Endodermal cell (in vitro differentiated cells): ENCODE results near the gene HNRNPDL. TPM values are rescaled to one million over a fixed set of nuclear protein-coding genes. Genes with fewer than 3 reads are reported as not detected.

Experiments used
- DNase-seq: peaks from one replicate; pipeline ENCODE4 v3.0.0-alpha.2; 2017
- H3K27ac ChIP-seq: 2 replicates; pipeline ENCODE4 v1.5.1; 2013; ENCODE audit warnings: mild to moderate bottlenecking, low read depth, low read length, moderate library complexity
- H3K27me3 ChIP-seq: 2 replicates; pipeline ENCODE4 v1.6.1; 2013; ENCODE audit warnings: mild to moderate bottlenecking, low read length, moderate library complexity; ENCODE audit not compliant: insufficient read depth, control insufficient read depth, poor library complexity, severe bottlenecking
- H3K36me3 ChIP-seq: 2 replicates; pipeline ENCODE4 v1.7.0; 2013; ENCODE audit warnings: mild to moderate bottlenecking, low read length, moderate library complexity; ENCODE audit not compliant: control insufficient read depth, insufficient read depth
- H3K4me1 ChIP-seq: one replicate; pipeline ENCODE4 v1.7.0; 2013; ENCODE audit warnings: low read length; ENCODE audit not compliant: control insufficient read depth, insufficient read depth
- H3K4me3 ChIP-seq: 2 replicates; pipeline ENCODE4 v1.5.1; 2013; ENCODE audit warnings: mild to moderate bottlenecking, low read length, moderate library complexity
- H3K9ac ChIP-seq: 2 replicates; pipeline ENCODE4 v1.6.1; 2013; ENCODE audit warnings: mild to moderate bottlenecking, low read length, moderate library complexity; ENCODE audit not compliant: poor library complexity, severe bottlenecking; ENCODE audit errors: extremely low read depth
- H3K9me3 ChIP-seq: 2 replicates; pipeline ENCODE4 v1.6.1; 2013; ENCODE audit warnings: mild to moderate bottlenecking, low read length, moderate library complexity; ENCODE audit not compliant: control insufficient read depth
- H3K27ac Mint-ChIP-seq: 2 replicates; pipeline ENCODE4 v1.8.0; 2020; ENCODE audit warnings: mixed read lengths
- H3K27me3 Mint-ChIP-seq: 2 replicates; pipeline ENCODE4 v1.8.0; 2021; ENCODE audit warnings: mild to moderate bottlenecking, mixed read lengths; ENCODE audit not compliant: insufficient read depth
- H3K36me3 Mint-ChIP-seq: 2 replicates; pipeline ENCODE4 v1.8.0; 2020; ENCODE audit warnings: low read depth, mixed read lengths
- H3K4me1 Mint-ChIP-seq: 2 replicates; pipeline ENCODE4 v1.8.0; 2020; ENCODE audit warnings: mixed read lengths
- H3K4me3 Mint-ChIP-seq: 2 replicates; pipeline ENCODE4 v1.8.0; 2020; ENCODE audit warnings: mild to moderate bottlenecking, moderate library complexity, mixed read lengths
- H3K9me3 Mint-ChIP-seq: 2 replicates; pipeline ENCODE4 v1.8.0; 2020; ENCODE audit warnings: mild to moderate bottlenecking, mixed read lengths
- CTCF ChIP-seq: fragments of 200-600 bp; sonication (generic); conservative IDR thresholded peaks from 2 replicates; pipeline ENCODE4 v1.5.0; 2021; ENCODE audit warnings: antibody characterized with exemption, mild to moderate bottlenecking
- WGBS, 2 experiments: methylation state at CpG; one replicate each; pipeline versions ENCODE4 v1.1.5 to v1.1.7; 2013; ENCODE audit warnings: missing lambda C conversion rate in 2 of 2, mixed read lengths in 1 of 2; ENCODE audit not compliant: insufficient coverage in 1 of 2, insufficient read length in 1 of 2; 5-methylcytosine and 5-hydroxymethylcytosine counted together
- total RNA-seq, 2 donors: library from RNA; stranded (reverse); fragmentation: NEBNext Ultra II Directional in 1 of 2; extraction: Animal tissue kit (Norgen Biotek cat#: 25700) in 1 of 2; gene quantifications; 2 replicates in 1 of 2; 3 replicates in 1 of 2; pipeline ENCODE4 v1.2.1, GENCODE V29; 2021

HNRNPDL gene
- total RNA-seq, 2 donors from 2014 or later, result 368 to 383 TPM

GRCh38 chr4:82458729-82459128 is 28.5 kb upstream of the HNRNPDL start:
- peak; percentile 46 for DNase-seq
- no peak for TF ChIP-seq CTCF
- no peak overlapping the region for H3K27ac ChIP-seq
- no peak overlapping the region for H3K4me3 ChIP-seq
- peaks cover 84% of the 10 kb centered on the region for H3K36me3 ChIP-seq
- no peaks in the 10 kb centered on the region for H3K9me3 ChIP-seq
- H3K27me3 ChIP-seq, result no peaks in the 10 kb centered on the region
- no peak overlapping the region for H3K4me3 Mint-ChIP-seq
- no peaks in the 10 kb centered on the region for H3K9me3 Mint-ChIP-seq
- H3K4me1 ChIP-seq, result peaks cover 10% of the 10 kb centered on the region
- no peak overlapping the region for H3K9ac ChIP-seq
- WGBS, 2 experiments, result 85 to 89% methylated on average over 2 of the region's 2 CpGs
- H3K27ac Mint-ChIP-seq, result peak overlapping the region; percentile 77
- no peaks in the 10 kb centered on the region for H3K27me3 Mint-ChIP-seq
- H3K36me3 Mint-ChIP-seq, result peaks cover 50% of the 10 kb centered on the region
- H3K4me1 Mint-ChIP-seq, result peaks cover 3% of the 10 kb centered on the region

DNA sequence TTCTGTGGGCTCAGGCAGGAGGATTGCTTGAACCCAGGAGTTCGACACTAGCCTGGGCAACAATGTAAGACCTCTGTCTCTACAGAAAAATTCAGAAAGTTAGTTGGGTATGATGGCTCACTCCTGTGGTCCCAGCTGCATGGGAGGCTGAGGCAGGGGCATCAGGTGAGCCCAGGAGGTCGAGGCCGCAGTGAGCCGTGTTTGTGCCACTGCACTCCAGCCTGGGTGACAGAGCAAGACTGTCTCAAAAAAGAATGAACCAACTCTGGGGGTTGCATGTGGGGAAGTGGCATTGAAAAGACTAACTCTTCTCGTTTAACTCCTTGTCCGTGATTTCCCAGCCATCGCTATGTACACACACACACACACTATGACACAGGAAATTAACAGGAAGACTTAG is 27.0 kb upstream of the HNRNPDL start:
- no peak for TF ChIP-seq CTCF
- no peak overlapping the region for H3K4me3 Mint-ChIP-seq
- peaks cover 10% of the 10 kb centered on the region for H3K4me1 Mint-ChIP-seq
- whole genome bisulfite sequencing, 2 experiments, result 94 to 98% methylated on average over 4 to 7 of the region's 7 CpGs
- Histone ChIP-seq H3K36me3 (peaks cover 84% of the 10 kb centered on the region), H3K9ac (no peak overlapping the region), H3K27ac (no peak overlapping the region), H3K4me1 (peaks cover 17% of the 10 kb centered on the region), H3K27me3 (no peaks in the 10 kb centered on the region), H3K9me3 (peaks cover 4% of the 10 kb centered on the region), H3K4me3 (no peak overlapping the region)
- H3K27me3 Mint-ChIP-seq, result no peaks in the 10 kb centered on the region
- peaks cover 57% of the 10 kb centered on the region for H3K36me3 Mint-ChIP-seq
- H3K9me3 Mint-ChIP-seq, result no peaks in the 10 kb centered on the region
- H3K27ac Mint-ChIP-seq, result peak overlapping the region; percentile 37
- DNase-seq, result peak; percentile 15

DNA sequence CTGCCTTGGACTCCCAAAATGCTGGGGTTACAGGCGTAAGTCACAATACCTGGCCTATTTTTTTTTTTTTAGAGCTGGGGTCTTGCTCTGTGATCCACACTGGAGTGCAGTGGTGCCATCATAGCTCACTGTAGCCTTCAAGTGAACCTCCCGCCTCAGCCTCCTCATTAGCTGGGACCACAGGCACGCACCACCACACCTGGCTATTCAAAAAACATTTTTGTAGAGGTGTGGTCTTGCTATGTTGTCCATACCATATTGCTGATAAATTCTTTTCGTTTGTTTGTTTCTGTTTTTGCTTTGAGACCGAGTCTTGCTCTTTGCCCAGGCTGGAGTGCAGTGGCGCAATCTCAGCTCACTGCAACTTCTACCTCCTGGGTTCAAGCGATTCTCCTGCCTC is 21.8 kb upstream of the HNRNPDL start:
- Histone ChIP-seq H3K27ac (no peak overlapping the region), H3K27me3 (no peaks in the 10 kb centered on the region), H3K4me1 (peaks cover 9% of the 10 kb centered on the region), H3K4me3 (no peak overlapping the region), H3K36me3 (peaks cover 88% of the 10 kb centered on the region), H3K9ac (no peak overlapping the region), H3K9me3 (peaks cover 13% of the 10 kb centered on the region)
- Mint-ChIP-seq H3K9me3 (no peaks in the 10 kb centered on the region), H3K4me3 (no peak overlapping the region), H3K36me3 (peaks cover 79% of the 10 kb centered on the region), H3K4me1 (peaks cover 6% of the 10 kb centered on the region), H3K27ac (no peak overlapping the region), H3K27me3 (no peaks in the 10 kb centered on the region)
- peak; percentile 7 for DNase-seq
- no peak for TF ChIP-seq CTCF
- 88 to 96% methylated on average over 5 to 7 of the region's 7 CpGs for WGBS, 2 experiments
